ENCODE measurements around the gene COX11. TPM values are rescaled to one million over a fixed set of nuclear protein-coding genes. Genes with fewer than 3 reads are reported as not detected.

COX11 gene
- total RNA-seq, 1 donor from 2014 or later = 44.0 TPM

DNA sequence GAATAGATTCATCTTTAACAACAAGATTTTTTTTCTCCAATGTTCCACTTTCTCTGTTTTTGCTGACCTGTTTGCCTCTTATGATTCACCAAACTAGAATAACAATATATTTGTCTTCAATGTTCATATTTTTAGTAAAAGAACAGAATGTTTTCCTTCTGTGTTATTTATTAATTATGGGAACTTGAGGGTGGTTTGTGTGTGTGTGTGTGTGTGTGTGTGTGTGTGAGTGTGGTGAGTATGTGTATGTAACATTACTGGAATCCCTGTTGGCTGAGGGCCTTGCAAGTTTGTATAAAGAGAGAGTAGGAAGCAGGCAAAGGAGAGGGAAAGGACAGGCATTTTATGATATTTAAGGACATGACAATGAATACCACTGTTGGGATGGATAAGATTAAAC, 13.9 kb upstream of the COX11 start:
- H3K4me1 ChIP-seq = no peaks in the 10 kb centered on the region
- peaks cover 0 to 6% of the 10 kb centered on the region in 2 donors for H3K36me3 ChIP-seq
- intact Hi-C loops (cut with DNase I) = no loop called here
- H3K9me3 ChIP-seq = no peaks in the 10 kb centered on the region
- H3K4me3 ChIP-seq = no peak overlapping the region
- H3K27ac ChIP-seq = no peak overlapping the region
- no peak for DNase-seq (ENCODE audit: extremely low spot score in 2 of 2)
- TF ChIP-seq, protein P1, sequence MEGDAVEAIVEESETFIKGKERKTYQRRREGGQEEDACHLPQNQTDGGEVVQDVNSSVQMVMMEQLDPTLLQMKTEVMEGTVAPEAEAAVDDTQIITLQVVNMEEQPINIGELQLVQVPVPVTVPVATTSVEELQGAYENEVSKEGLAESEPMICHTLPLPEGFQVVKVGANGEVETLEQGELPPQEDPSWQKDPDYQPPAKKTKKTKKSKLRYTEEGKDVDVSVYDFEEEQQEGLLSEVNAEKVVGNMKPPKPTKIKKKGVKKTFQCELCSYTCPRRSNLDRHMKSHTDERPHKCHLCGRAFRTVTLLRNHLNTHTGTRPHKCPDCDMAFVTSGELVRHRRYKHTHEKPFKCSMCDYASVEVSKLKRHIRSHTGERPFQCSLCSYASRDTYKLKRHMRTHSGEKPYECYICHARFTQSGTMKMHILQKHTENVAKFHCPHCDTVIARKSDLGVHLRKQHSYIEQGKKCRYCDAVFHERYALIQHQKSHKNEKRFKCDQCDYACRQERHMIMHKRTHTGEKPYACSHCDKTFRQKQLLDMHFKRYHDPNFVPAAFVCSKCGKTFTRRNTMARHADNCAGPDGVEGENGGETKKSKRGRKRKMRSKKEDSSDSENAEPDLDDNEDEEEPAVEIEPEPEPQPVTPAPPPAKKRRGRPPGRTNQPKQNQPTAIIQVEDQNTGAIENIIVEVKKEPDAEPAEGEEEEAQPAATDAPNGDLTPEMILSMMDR (IDR thresholded peaks at IDR 0.05) = no peak
- TF ChIP-seq POLR2AphosphoS5 (IDR thresholded peaks at IDR 0.05; ENCODE audit: insufficient read depth in 1 of 2, low read depth in 1 of 2) (no peak), POLR2A (IDR thresholded peaks at IDR 0.05) (no peak)
- H3K27me3 ChIP-seq = no peaks in the 10 kb centered on the region

DNA sequence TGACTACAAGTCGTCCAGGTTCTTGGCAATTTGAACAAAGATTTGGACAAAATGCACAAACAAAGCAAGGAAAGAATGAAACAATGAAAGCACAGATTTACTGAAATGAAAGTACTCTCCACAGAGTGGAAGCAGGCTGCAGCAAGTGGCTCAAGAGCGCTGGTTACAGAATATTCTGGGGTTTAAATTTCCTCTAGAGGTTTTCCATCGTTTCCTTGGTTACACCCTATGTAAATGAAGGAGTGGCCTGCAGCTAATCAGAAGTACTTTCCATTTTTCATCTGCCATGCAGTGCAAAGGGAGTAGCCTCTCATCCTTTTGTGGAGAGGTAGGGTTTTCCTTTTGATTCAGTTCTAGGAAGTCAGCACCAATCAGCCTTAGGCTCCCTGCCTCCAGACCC, 11.9 kb upstream of the COX11 start:
- TF ChIP-seq, protein P1 (IDR thresholded peaks at IDR 0.05) = no peak
- no peak for TF ChIP-seq POLR2A (IDR thresholded peaks at IDR 0.05)
- TF ChIP-seq POLR2AphosphoS5 (IDR thresholded peaks at IDR 0.05; ENCODE audit: insufficient read depth in 1 of 2, low read depth in 1 of 2) = no peak
- no peaks in the 10 kb centered on the region for H3K36me3 ChIP-seq

DNA sequence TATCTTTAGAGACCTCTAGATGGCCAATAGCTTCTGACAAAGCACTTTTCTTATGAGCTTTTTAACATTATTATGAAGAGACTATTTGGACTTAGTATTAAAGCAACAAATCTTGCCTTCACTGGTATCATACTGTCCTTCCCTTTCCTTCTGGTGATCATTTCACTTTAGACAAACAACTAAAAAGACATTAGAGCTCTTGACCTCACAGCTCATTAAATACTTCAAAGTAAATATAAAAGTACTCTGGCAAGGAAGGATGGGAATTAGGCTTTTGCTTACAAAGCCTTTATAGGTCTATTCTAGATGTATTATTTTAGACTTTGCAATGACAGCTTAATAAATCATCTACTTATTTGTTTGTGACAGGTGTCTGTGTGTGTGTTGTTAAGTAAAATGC, 11.2 kb upstream of the COX11 start:
- Histone ChIP-seq H3K27me3 (no peaks in the 10 kb centered on the region), H3K36me3 (no peaks in the 10 kb centered on the region), H3K4me3 (no peak overlapping the region), H3K9me3 (no peaks in the 10 kb centered on the region), H3K4me1 (no peaks in the 10 kb centered on the region), H3K27ac (no peak overlapping the region)
- TF ChIP-seq, protein P1 (IDR thresholded peaks at IDR 0.05) = no peak
- TF ChIP-seq POLR2AphosphoS5 (IDR thresholded peaks at IDR 0.05; ENCODE audit: insufficient read depth in 1 of 2, low read depth in 1 of 2) = no peak
- TF ChIP-seq POLR2A (IDR thresholded peaks at IDR 0.05) = no peak
- no peak for DNase-seq (ENCODE audit: extremely low spot score in 2 of 2)
- intact Hi-C loops (cut with DNase I) = no loop called here

More for the DNA sequence above, 11.9 kb upstream of the COX11 start:
- H3K9me3 ChIP-seq = no peaks in the 10 kb centered on the region
- no peak overlapping the region for H3K27ac ChIP-seq
- intact Hi-C loops (cut with DNase I) = no loop called here
- H3K4me3 ChIP-seq = no peak overlapping the region
- no peak for DNase-seq (ENCODE audit: extremely low spot score in 2 of 2)
- H3K4me1 ChIP-seq = no peaks in the 10 kb centered on the region
- no peaks in the 10 kb centered on the region for H3K27me3 ChIP-seq

DNA sequence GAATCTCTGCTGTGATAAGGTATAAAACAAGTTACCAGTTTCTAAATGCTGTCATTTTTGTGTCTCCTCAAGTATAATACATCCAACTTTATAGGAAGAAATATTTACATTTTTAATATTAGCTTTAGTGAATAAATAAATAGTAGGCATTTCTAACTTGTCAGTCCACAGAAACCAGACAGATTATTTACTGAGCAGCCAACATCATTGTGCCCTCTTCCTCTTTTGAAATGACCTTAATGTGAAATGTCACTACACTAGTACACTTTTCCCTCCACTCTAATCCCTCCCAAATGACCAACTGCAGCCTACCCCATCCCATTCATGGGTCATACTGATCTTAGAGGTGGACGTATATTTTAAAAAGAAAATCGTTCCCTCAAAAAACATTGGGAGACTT, 9.3 kb upstream of the COX11 start:
- no peaks in the 10 kb centered on the region for H3K36me3 ChIP-seq
- no peak overlapping the region for H3K4me3 ChIP-seq
- intact Hi-C loops (cut with DNase I) = no loop called here
- H3K27ac ChIP-seq = no peak overlapping the region
- TF ChIP-seq POLR2A (IDR thresholded peaks at IDR 0.05) (no peak), POLR2AphosphoS5 (IDR thresholded peaks at IDR 0.05; ENCODE audit: insufficient read depth in 1 of 2, low read depth in 1 of 2) (no peak)
- TF ChIP-seq, protein P1 (IDR thresholded peaks at IDR 0.05) = no peak
- H3K4me1 ChIP-seq = no peaks in the 10 kb centered on the region
- no peaks in the 10 kb centered on the region for H3K9me3 ChIP-seq
- no peaks in the 10 kb centered on the region for H3K27me3 ChIP-seq
- no peak for DNase-seq (ENCODE audit: extremely low spot score in 2 of 2)

DNA sequence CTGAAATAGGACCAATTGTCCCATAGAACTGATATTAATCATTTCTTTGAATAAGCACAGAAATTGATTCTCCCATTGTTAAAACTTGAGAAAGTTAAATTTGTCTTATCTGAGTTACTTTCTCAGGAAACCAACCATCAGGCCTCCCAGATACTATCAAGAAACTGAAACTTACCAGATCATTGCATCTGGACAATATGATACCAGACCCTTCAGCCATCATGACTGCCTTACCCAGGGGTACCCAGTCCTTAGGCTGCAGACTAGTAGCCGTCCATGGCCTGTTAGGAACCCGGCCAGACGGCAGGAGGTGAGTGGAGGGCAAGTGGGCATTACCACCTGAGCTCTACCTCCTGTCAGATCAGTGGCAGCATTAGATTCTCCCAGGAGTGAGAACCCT, 7.9 kb upstream of the COX11 start:
- Histone ChIP-seq H3K4me1 (no peaks in the 10 kb centered on the region), H3K4me3 (no peak overlapping the region), H3K36me3 (no peaks in the 10 kb centered on the region), H3K27me3 (no peaks in the 10 kb centered on the region), H3K9me3 (no peaks in the 10 kb centered on the region), H3K27ac (no peak overlapping the region)
- intact Hi-C loops (cut with DNase I) = no loop called here
- no peak for TF ChIP-seq POLR2AphosphoS5 (IDR thresholded peaks at IDR 0.05; ENCODE audit: insufficient read depth in 1 of 2, low read depth in 1 of 2)
- TF ChIP-seq, protein P1 (IDR thresholded peaks at IDR 0.05) = no peak
- TF ChIP-seq POLR2A (IDR thresholded peaks at IDR 0.05) = no peak
- DNase-seq (ENCODE audit: extremely low spot score in 2 of 2) = no peak
